OCI-LY3 (cell line): ENCODE data around the gene POLR2M.

Experiments used
- EZH2phosphoT487 ChIP-seq: fragments of 200-600 bp; shearing (Covaris generic); IDR thresholded peaks from 2 replicates; pipeline ENCODE4 v1.6.1; 2018; ENCODE audit warnings: antibody characterized with exemption, mixed run types, low read depth
- TF ChIP-seq, protein P1 (sequence below): fragments of 200-600, 300-600 bp; sonication (generic); IDR thresholded peaks from 2 replicates; pipeline ENCODE4 v1.5.1; 2014; ENCODE audit warnings: antibody characterized with exemption, low read length, low read depth

DNA sequence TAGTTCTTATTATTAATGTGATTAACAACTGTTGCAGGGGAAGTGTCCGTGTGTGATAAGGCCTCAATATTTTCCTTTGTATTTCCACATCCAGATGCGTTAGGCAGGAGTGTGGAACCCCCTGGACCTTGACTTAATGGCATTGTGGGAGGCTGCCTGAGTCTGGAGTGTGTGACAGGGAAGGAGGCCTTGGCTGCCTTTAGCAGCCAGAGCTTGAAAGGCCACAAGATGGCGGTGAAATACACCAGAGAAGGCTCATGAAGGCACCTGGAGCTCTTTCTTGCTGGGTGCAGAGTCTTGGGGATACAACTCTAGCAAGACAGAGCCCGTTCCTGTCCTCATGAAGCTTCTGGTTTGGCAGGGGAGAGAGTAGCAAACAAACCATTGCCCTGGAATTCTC is 36.9 kb downstream of the POLR2M start:
- TF ChIP-seq, protein P1, sequence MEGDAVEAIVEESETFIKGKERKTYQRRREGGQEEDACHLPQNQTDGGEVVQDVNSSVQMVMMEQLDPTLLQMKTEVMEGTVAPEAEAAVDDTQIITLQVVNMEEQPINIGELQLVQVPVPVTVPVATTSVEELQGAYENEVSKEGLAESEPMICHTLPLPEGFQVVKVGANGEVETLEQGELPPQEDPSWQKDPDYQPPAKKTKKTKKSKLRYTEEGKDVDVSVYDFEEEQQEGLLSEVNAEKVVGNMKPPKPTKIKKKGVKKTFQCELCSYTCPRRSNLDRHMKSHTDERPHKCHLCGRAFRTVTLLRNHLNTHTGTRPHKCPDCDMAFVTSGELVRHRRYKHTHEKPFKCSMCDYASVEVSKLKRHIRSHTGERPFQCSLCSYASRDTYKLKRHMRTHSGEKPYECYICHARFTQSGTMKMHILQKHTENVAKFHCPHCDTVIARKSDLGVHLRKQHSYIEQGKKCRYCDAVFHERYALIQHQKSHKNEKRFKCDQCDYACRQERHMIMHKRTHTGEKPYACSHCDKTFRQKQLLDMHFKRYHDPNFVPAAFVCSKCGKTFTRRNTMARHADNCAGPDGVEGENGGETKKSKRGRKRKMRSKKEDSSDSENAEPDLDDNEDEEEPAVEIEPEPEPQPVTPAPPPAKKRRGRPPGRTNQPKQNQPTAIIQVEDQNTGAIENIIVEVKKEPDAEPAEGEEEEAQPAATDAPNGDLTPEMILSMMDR: peak; percentile 46
- TF ChIP-seq EZH2phosphoT487: no peak
